IMR-90 (cell line): Measurements from ENCODE around the gene PPP1R12C. TPM values are rescaled to one million over a fixed set of nuclear protein-coding genes. Genes with fewer than 3 reads are reported as not detected.

Source experiments
- ATAC-seq: fragments of 200-7000 bp; cut with Tn5 transposase; 2 replicates; pipeline ENCODE4 v1.9.1; 2020; ENCODE audit warnings: low read depth, mild to moderate bottlenecking, moderate library complexity
- BruUV-seq: library from RNA; stranded (reverse); fragments of 400-500 nt; replicated peaks from 2 replicates; lab custom pipeline; 2021; lab: Mats Ljungman, UMichigan
- CTCF ChIA-PET: fragments of 300-600 bp; formaldehyde crosslinking; extraction: SDS; loops from one replicate; lab custom pipeline; 2021; ENCODE audit warnings: antibody characterized with exemption; lab: Yijun Ruan, JAX
- POLR2A ChIA-PET: fragments of 300-600 bp; sonication (Branson Sonifier 250); formaldehyde crosslinking; loops from one replicate; lab custom pipeline; 2022; ENCODE audit warnings: antibody characterized with exemption; ENCODE audit not compliant: unreplicated experiment; lab: Charles Lee
- DNase-seq: peaks from one replicate; pipeline ENCODE4 v3.0.0; 2013
- H2AFZ ChIP-seq: replicated peaks from 2 replicates; pipeline ENCODE3; 2013; ENCODE audit warnings: low read length, mild to moderate bottlenecking; ENCODE audit not compliant: poor library complexity
- H2AK5ac ChIP-seq: 2 replicates; pipeline ENCODE4 v1.6.1; 2013; ENCODE audit warnings: low read depth, low read length, inconsistent platforms
- H2AK9ac ChIP-seq: replicated peaks from 2 replicates; pipeline ENCODE3; 2013; ENCODE audit warnings: mild to moderate bottlenecking, low read depth, low read length, moderate library complexity; ENCODE audit not compliant: poor library complexity
- H2BK120ac ChIP-seq: 2 replicates; pipeline ENCODE4 v1.6.1; 2013; ENCODE audit warnings: low read depth, low read length, inconsistent platforms
- H2BK15ac ChIP-seq: 3 replicates; pipeline ENCODE4 v1.6.1; 2013; ENCODE audit warnings: low read depth, low read length, inconsistent platforms
- H2BK20ac ChIP-seq: 2 replicates; pipeline ENCODE4 v1.6.1; 2013; ENCODE audit warnings: low read depth, mild to moderate bottlenecking, inconsistent platforms, low read length, moderate library complexity
- H2BK5ac ChIP-seq: 2 replicates; pipeline ENCODE4 v1.6.1; 2013; ENCODE audit warnings: mild to moderate bottlenecking, low read depth, low read length, inconsistent platforms; ENCODE audit not compliant: poor library complexity, severe bottlenecking
- H3K14ac ChIP-seq: replicated peaks from 2 replicates; pipeline ENCODE4 v1.6.1; 2013; ENCODE audit warnings: low read depth, low read length, inconsistent platforms
- H3K18ac ChIP-seq: 2 replicates; pipeline ENCODE4 v1.6.1; 2013; ENCODE audit warnings: low read depth, low read length, control low read depth
- H3K23ac ChIP-seq: 2 replicates; pipeline ENCODE4 v1.6.1; 2013; ENCODE audit warnings: low read depth, low read length, inconsistent platforms
- H3K27ac ChIP-seq: 2 replicates; pipeline ENCODE4 v1.5.1; 2013; ENCODE audit warnings: mild to moderate bottlenecking, control low read depth, low read length; ENCODE audit not compliant: insufficient read depth
- H3K27me3 ChIP-seq: 2 replicates; pipeline ENCODE4 v1.6.1; 2013; ENCODE audit warnings: low read length; ENCODE audit not compliant: control insufficient read depth, insufficient read depth
- H3K36me3 ChIP-seq: 2 replicates; pipeline ENCODE4 v1.6.1; 2013; ENCODE audit warnings: low read length, mixed read lengths; ENCODE audit not compliant: control insufficient read depth, insufficient read depth
- H3K4ac ChIP-seq: 2 replicates; pipeline ENCODE4 v1.6.1; 2013; ENCODE audit warnings: low read depth, low read length, inconsistent platforms
- H3K4me1 ChIP-seq: 2 replicates; pipeline ENCODE4 v1.6.1; 2013; ENCODE audit warnings: low read length, mixed read lengths; ENCODE audit not compliant: control insufficient read depth, insufficient read depth
- H3K4me2 ChIP-seq: 2 replicates; pipeline ENCODE4 v1.6.1; 2013; ENCODE audit warnings: low read depth, mild to moderate bottlenecking, control low read depth, low read length, moderate library complexity
- H3K4me3 ChIP-seq: 2 replicates; pipeline ENCODE4 v1.5.1; 2013; ENCODE audit warnings: low read depth, mild to moderate bottlenecking, control low read depth, low read length, moderate library complexity; ENCODE audit not compliant: insufficient read depth
- H3K56ac ChIP-seq: 2 replicates; pipeline ENCODE4 v1.6.1; 2013; ENCODE audit warnings: low read length, inconsistent platforms; ENCODE audit not compliant: insufficient read depth; ENCODE audit errors: extremely low read depth
- H3K79me1 ChIP-seq, 2 experiments: 2 replicates each; pipeline ENCODE4 v1.6.1; 2013; ENCODE audit warnings: low read length in 2 of 2, inconsistent platforms in 1 of 2, low read depth in 1 of 2
- H3K9ac ChIP-seq: 2 replicates; pipeline ENCODE4 v1.6.1; 2013; ENCODE audit warnings: low read depth, low read length, control low read depth
- H3K9me1 ChIP-seq: 2 replicates; pipeline ENCODE4 v1.6.1; 2013; ENCODE audit warnings: low read length, inconsistent platforms; ENCODE audit not compliant: insufficient read depth
- H3K9me3 ChIP-seq: 2 replicates; pipeline ENCODE4 v1.6.1; 2013; ENCODE audit warnings: low read length; ENCODE audit not compliant: control insufficient read depth, insufficient read depth
- H4K20me1 ChIP-seq: 2 replicates; pipeline ENCODE4 v1.6.1; 2013; ENCODE audit warnings: low read length, inconsistent platforms; ENCODE audit not compliant: insufficient read depth
- H4K5ac ChIP-seq: 2 replicates; pipeline ENCODE4 v1.6.1; 2013; ENCODE audit warnings: mild to moderate bottlenecking, low read depth, low read length, control low read depth
- H4K8ac ChIP-seq, 2 experiments: 2 replicates each; pipeline ENCODE4 v1.6.1; 2013; ENCODE audit warnings: low read depth in 2 of 2, low read length in 2 of 2, control low read depth in 1 of 2, inconsistent platforms in 1 of 2
- H4K91ac ChIP-seq: 2 replicates; pipeline ENCODE4 v1.6.1; 2013; ENCODE audit warnings: low read depth, low read length, inconsistent platforms; ENCODE audit not compliant: insufficient read depth
- NFE2L2 ChIP-seq: fragments of 150-350 bp; IDR thresholded peaks from 2 replicates; pipeline ENCODE4 v1.6.1; 2016; ENCODE audit warnings: low read depth, mild to moderate bottlenecking, low read length
- WGBS, 2 experiments: methylation state at CpG; one replicate each; pipeline versions ENCODE4 v1.1.5 to v1.1.7; 2013; ENCODE audit warnings: missing lambda C conversion rate in 2 of 2; ENCODE audit not compliant: insufficient read length in 1 of 2; ENCODE audit errors: extremely low coverage in 2 of 2; 5-methylcytosine and 5-hydroxymethylcytosine counted together
- dilution Hi-C: fragments of 300-500 bp; cut with HindIII; formaldehyde crosslinking; loops from one replicate; pipeline ENCODE4 v1.14.3; 2018; ENCODE audit warnings: low sequenced_read_pairs; ENCODE audit not compliant: unreplicated experiment
- in situ Hi-C: fragments of 300-500 bp; cut with MboI; formaldehyde crosslinking; loops from 3 replicates; pipeline ENCODE4 v1.14.3; 2019; ENCODE audit warnings: low sequenced_read_pairs, inconsistent platforms, mixed read lengths
- intact Hi-C: fragments of 100-400 bp; cut with micrococcal nuclease; formaldehyde crosslinking; loops from 2 replicates; pipeline ENCODE4 v1.10.0; 2022
- polyA plus RNA-seq, 3 experiments: library from polyadenylated mRNA; depleted of rRNA; stranded (reverse); fragments of >200 nt; gene quantifications; 2 replicates each; pipeline ENCODE4 v1.2.3, GENCODE V29; 2012; ENCODE audit warnings: low replicate concordance in 1 of 3
- total RNA-seq: library from RNA; depleted of rRNA; stranded (reverse); fragments of >200 nt; gene quantifications from 2 replicates; pipeline ENCODE4 v1.2.3, GENCODE V29; 2012

Gene PPP1R12C
- total and polyA plus RNA-seq, 2 of the 4 experiments (the other 2 are of a cell fraction) = 21.5 to 81.4 TPM

DNA sequence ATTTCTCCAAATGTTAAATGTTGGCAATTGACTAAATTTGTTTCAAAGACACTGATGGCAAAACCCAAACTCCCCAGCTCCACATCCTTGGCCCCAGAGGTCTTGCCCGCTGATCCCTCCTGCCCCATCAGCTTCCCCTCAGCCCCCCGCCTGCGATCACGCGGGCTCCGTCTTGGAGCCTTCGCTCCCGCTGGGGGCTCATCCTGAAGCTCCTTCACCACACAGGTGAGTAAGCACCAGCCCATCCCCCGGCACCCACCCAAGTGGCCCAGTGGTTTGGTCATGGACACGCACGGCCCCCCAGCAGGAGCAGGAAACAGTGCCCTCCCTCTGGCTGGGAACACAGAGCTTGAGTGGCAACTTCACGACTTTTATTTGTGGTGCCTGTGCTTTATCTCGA lies 26.9 kb downstream of the PPP1R12C start:
- Histone ChIP-seq H3K23ac (no peak overlapping the region), H2AK5ac (no peak overlapping the region), H3K4ac (no peak overlapping the region), H3K36me3 (peaks cover 29% of the 10 kb centered on the region), H2AK9ac (peak overlapping the region; percentile 78), H3K56ac (no peak overlapping the region), H3K18ac (no peak overlapping the region), H3K4me1 (peaks cover 6% of the 10 kb centered on the region; the same call in 1 of the 2 replicates), H3K14ac (no peak overlapping the region), H3K4me2 (no peak overlapping the region), H3K9ac (no peak overlapping the region), H3K27ac (no peak overlapping the region), H2BK15ac (no peak overlapping the region), H4K8ac (no peak overlapping the region), H3K27me3 (peaks cover 7% of the 10 kb centered on the region; the same call in 1 of the 2 replicates), H4K20me1 (peaks cover 34% of the 10 kb centered on the region), H3K9me3 (no peaks in the 10 kb centered on the region), H2BK20ac (no peak overlapping the region), H2BK120ac (no peak overlapping the region), H2AFZ (no peak overlapping the region), H4K91ac (no peak overlapping the region), H2BK5ac (no peak overlapping the region), H4K5ac (no peak overlapping the region), H3K4me3 (no peak overlapping the region), H3K9me1 (no peaks in the 10 kb centered on the region; the same call in 1 of the 2 replicates), H3K79me1 (peaks cover 0 to 12% of the 10 kb centered on the region in 2 experiments; a peak in 2 of 4 replicates)
- BruUV-seq = no TSS peak
- ATAC-seq (no peak), DNase-seq (no peak)
- TF ChIP-seq NFE2L2 = no peak
- 90% methylated on average over 3 of the region's 13 CpGs; no CpG with 5 or more reads in 1 of the 2 experiments for WGBS, 2 experiments
- intact Hi-C loops (no loop called here), in situ Hi-C loops (no loop called here), dilution Hi-C loops (no loop called here)
- ChIA-PET CTCF (no interaction called here), POLR2A (no interaction called here)
